CD8-positive, alpha-beta memory T cell (primary cell): ENCODE measurements around the gene TRPM6. TPM values are rescaled to one million over a fixed set of nuclear protein-coding genes. Genes with fewer than 3 reads are reported as not detected.
A peak's percentile ranks its signal among the peaks of the same experiment; 100 is the strongest.

Experiments used
- CTCF ChIA-PET: fragments of 350-600 bp; sonication (Branson Sonifier 250); formaldehyde crosslinking; loops from one replicate; lab custom pipeline; 2021; ENCODE audit warnings: antibody characterized with exemption; lab: Charles Lee
- POLR2A ChIA-PET: fragments of 350-600 bp; sonication (Branson Sonifier 250); formaldehyde crosslinking; loops from one replicate; lab custom pipeline; 2021; ENCODE audit warnings: antibody characterized with exemption; lab: Charles Lee
- DNase-seq, 5 donors: peaks; one replicate each; pipeline versions ENCODE4 v3.0.0 to v3.0.0-alpha.2; 2020 to 2022; ENCODE audit warnings: mixed read lengths in 1 of 5
- H3K27ac ChIP-seq: one replicate; pipeline ENCODE4 v1.7.0; 2013; ENCODE audit warnings: low read depth, mild to moderate bottlenecking, low read length, moderate library complexity
- H3K27me3 ChIP-seq: 2 replicates; pipeline ENCODE4 v1.7.0; 2013; ENCODE audit warnings: low read length, mild to moderate bottlenecking; ENCODE audit not compliant: insufficient read depth, poor library complexity, severe bottlenecking
- H3K36me3 ChIP-seq: 2 replicates; pipeline ENCODE4 v1.7.0; 2013; ENCODE audit warnings: mild to moderate bottlenecking, low read length, moderate library complexity; ENCODE audit not compliant: insufficient read depth
- H3K4me1 ChIP-seq: 2 replicates; pipeline ENCODE4 v1.7.0; 2013; ENCODE audit warnings: mild to moderate bottlenecking, low read length, moderate library complexity; ENCODE audit not compliant: insufficient read depth
- H3K4me3 ChIP-seq: 2 replicates; pipeline ENCODE4 v1.7.0; 2013; ENCODE audit warnings: mild to moderate bottlenecking, low read length
- H3K9me3 ChIP-seq: 2 replicates; pipeline ENCODE4 v1.7.0; 2013; ENCODE audit warnings: mild to moderate bottlenecking, low read length
- H3K27ac Mint-ChIP-seq, 8 donors: one replicate each; pipeline ENCODE4 v1.8.0; 2020 to 2021; ENCODE audit warnings: mixed read lengths in 8 of 8, mild to moderate bottlenecking in 6 of 8, inconsistent platforms in 3 of 8, moderate library complexity in 3 of 8
- H3K27me3 Mint-ChIP-seq, 2 donors: one replicate each; pipeline ENCODE4 v1.8.0; 2020 to 2021; ENCODE audit warnings: mixed read lengths in 2 of 2, mild to moderate bottlenecking in 1 of 2, moderate library complexity in 1 of 2
- H3K36me3 Mint-ChIP-seq, 3 donors: one replicate each; pipeline ENCODE4 v1.8.0; 2020 to 2021; ENCODE audit warnings: mixed read lengths in 3 of 3, inconsistent platforms in 1 of 3, mild to moderate bottlenecking in 1 of 3
- H3K4me1 Mint-ChIP-seq, 3 donors: one replicate each; pipeline ENCODE4 v1.8.0; 2020 to 2021; ENCODE audit warnings: mixed read lengths in 3 of 3, inconsistent platforms in 1 of 3, mild to moderate bottlenecking in 1 of 3
- H3K4me3 Mint-ChIP-seq, 7 donors: one replicate each; pipeline ENCODE4 v1.8.0; 2020 to 2021; ENCODE audit warnings: mixed read lengths in 7 of 7, mild to moderate bottlenecking in 6 of 7, moderate library complexity in 4 of 7, inconsistent platforms in 2 of 7
- H3K9me3 Mint-ChIP-seq, 5 donors: one replicate each; pipeline ENCODE4 v1.8.0; 2020 to 2022; ENCODE audit warnings: mixed read lengths in 5 of 5, mild to moderate bottlenecking in 3 of 5, moderate library complexity in 2 of 5, inconsistent platforms in 1 of 5
- polyA plus RNA-seq: library from polyadenylated mRNA; unstranded; fragments of 300-500 nt; fragmentation: Illumina TruSeq; gene quantifications from one replicate; pipeline ENCODE4 v1.2.3, GENCODE V29; 2021
- total RNA-seq, 2 experiments: library from RNA; stranded (reverse); gene quantifications; one replicate each; pipeline ENCODE4 v1.2.3, GENCODE V29; 2021

The TRPM6 gene
- total and polyA plus RNA-seq, 3 experiments from 2014 or later, result not detected

DNA sequence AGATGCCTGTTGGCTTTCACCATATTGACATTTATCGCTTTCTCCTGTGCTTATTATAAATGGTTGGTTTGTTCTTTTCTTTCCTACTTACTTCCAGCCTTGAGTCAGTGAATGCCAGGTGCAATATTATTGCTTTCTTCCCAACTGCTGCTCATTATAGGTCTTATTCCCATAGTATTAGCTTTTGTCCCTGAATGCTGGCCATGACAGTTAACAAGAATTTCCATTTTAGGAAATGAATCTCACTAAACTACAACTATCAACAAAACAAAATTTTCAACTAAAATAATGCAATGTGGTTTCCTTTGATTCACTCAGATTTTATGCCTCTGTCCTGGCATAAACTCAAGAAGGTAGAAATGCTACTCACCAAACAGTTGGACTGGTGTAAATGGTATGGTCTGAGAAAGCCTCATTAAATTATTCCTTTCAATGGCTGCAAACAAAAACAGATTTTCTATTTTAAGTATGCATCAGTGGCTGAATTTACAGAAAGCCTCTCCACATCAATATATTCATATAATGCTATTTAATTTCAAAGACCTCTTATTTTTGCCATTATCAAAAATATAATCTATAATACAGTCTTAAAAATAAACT lies 145.4 kb downstream of the TRPM6 start:
- H3K9me3 Mint-ChIP-seq, result peaks cover 0 to 2% (median 0%) of the 10 kb centered on the region in 5 donors
- no peaks in the 10 kb centered on the region for H3K36me3 ChIP-seq
- H3K27me3 ChIP-seq, result no peaks in the 10 kb centered on the region
- peaks cover 3 to 4% (median 4%) of the 10 kb centered on the region in 3 donors for H3K4me1 Mint-ChIP-seq
- H3K36me3 Mint-ChIP-seq, result no peaks in the 10 kb centered on the region
- H3K4me3 Mint-ChIP-seq, result no peak overlapping the region
- H3K27ac Mint-ChIP-seq, result no peak overlapping the region
- H3K4me1 ChIP-seq, result no peaks in the 10 kb centered on the region
- no peak overlapping the region for H3K27ac ChIP-seq
- ChIA-PET CTCF (interaction anchor here (1.0 to 1.2 kb wide), 2 partner anchors 12 to 30 kb away, joined by 3 to 4 read pairs; no protein-coding TSS in a partner anchor), POLR2A (no interaction called here)
- H3K27me3 Mint-ChIP-seq, result peaks cover 11 to 48% of the 10 kb centered on the region in 2 donors
- no peaks in the 10 kb centered on the region for H3K9me3 ChIP-seq
- DNase-seq, result no peak
- no peak overlapping the region for H3K4me3 ChIP-seq

DNA sequence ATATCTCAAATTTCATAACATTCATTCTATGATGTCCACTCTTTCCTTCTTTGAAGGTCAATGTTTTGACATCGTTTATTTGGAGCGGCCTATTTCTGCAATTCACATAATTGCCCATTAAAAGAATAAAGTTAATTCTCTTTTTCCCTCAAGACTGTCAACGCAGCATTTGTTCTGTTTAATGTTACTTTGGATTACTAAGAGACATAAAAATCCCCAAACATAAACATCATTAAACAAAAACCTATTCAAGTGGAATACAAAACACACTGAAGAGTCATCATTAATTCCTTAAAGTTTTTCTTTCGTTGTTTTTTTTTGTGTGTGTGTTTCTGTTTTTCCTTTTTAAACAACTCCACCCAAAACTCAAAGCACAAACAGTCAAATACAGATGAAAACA lies 151.1 kb downstream of the TRPM6 start:
- Histone ChIP-seq H3K27ac (no peak overlapping the region), H3K4me3 (no peak overlapping the region), H3K36me3 (no peaks in the 10 kb centered on the region), H3K4me1 (no peaks in the 10 kb centered on the region), H3K27me3 (no peaks in the 10 kb centered on the region), H3K9me3 (no peaks in the 10 kb centered on the region)
- H3K4me3 Mint-ChIP-seq, result no peak overlapping the region
- CTCF ChIA-PET, result interaction anchor here (1.5 kb wide), 1 partner anchor 9 kb away, joined by 3 read pairs; no protein-coding TSS in a partner anchor
- H3K27ac Mint-ChIP-seq, result no peak overlapping the region
- DNase-seq, result no peak
- POLR2A ChIA-PET, result no interaction called here
- peaks cover 0 to 7% (median 3%) of the 10 kb centered on the region in 3 donors for H3K4me1 Mint-ChIP-seq
- H3K27me3 Mint-ChIP-seq, result peaks cover 2 to 10% of the 10 kb centered on the region in 2 donors
- H3K36me3 Mint-ChIP-seq, result no peaks in the 10 kb centered on the region
- no peaks in the 10 kb centered on the region for H3K9me3 Mint-ChIP-seq

DNA sequence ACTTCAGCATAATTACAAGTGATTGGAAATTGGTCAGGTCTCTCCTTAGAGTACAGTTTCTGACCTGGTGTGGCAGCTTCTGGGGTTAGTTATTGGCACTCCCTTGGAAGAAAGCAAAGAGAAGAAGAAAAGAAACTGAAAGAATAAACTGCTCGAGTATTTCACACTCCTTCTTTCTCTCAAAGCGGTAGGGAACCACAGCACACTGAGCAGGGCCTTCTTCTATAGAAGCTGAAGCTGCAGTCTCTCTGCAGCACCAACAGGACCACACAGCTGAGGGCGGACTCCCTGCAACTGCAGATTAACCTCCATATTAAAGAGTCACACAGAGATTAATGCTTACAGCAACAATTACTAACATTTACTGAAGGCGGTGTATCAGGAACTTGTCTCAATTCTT lies 152.0 kb downstream of the TRPM6 start:
- ChIA-PET CTCF (no interaction called here), POLR2A (no interaction called here)
- Histone ChIP-seq H3K4me3 (no peak overlapping the region), H3K27ac (no peak overlapping the region), H3K27me3 (no peaks in the 10 kb centered on the region), H3K9me3 (no peaks in the 10 kb centered on the region), H3K4me1 (no peaks in the 10 kb centered on the region), H3K36me3 (no peaks in the 10 kb centered on the region)
- H3K4me3 Mint-ChIP-seq, result peak overlapping the region in 1 of 7 donors; percentile 12
- H3K27ac Mint-ChIP-seq, result peak overlapping the region in 1 of 8 donors; percentile 22
- H3K27me3 Mint-ChIP-seq, result peaks cover 2 to 3% of the 10 kb centered on the region in 2 donors
- H3K36me3 Mint-ChIP-seq, result no peaks in the 10 kb centered on the region
- H3K9me3 Mint-ChIP-seq, result no peaks in the 10 kb centered on the region
- no peak for DNase-seq
- H3K4me1 Mint-ChIP-seq, result peaks cover 0 to 7% (median 3%) of the 10 kb centered on the region in 3 donors

DNA sequence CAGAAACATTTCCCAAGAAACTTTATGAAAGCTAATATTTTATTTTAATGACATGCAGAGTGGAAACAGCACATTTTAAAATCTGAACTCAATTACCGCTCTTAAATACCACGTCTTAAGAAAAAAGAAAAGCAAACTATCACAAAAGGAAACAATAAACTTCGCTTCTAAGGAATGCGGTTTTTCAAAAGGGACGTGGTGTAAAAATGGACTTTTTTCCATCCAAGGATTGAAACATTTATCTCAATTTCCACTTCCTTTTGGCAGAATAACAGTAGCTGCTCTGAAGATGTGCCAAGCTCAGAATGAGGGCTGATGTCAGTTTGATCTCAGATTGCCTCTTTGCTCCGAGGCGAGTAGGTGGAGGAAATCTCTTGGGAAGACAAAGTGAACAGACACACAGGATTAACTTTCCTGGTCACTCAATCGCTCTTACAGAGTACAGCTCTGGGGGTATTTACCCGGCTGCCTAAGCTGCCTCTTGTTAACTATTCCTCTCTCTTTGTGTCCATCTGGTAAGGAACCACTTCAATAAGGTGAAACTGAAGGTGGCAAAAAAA lies 158.5 kb downstream of the TRPM6 start:
- no peaks in the 10 kb centered on the region for H3K9me3 ChIP-seq
- no peak for DNase-seq
- Mint-ChIP-seq H3K36me3 (no peaks in the 10 kb centered on the region), H3K27me3 (peaks cover 3 to 10% of the 10 kb centered on the region in 2 donors), H3K4me3 (no peak overlapping the region), H3K27ac (no peak overlapping the region), H3K4me1 (no peaks in the 10 kb centered on the region), H3K9me3 (no peaks in the 10 kb centered on the region)
- no peaks in the 10 kb centered on the region for H3K36me3 ChIP-seq
- no peak overlapping the region for H3K27ac ChIP-seq
- H3K27me3 ChIP-seq, result no peaks in the 10 kb centered on the region
- CTCF ChIA-PET, result no interaction called here
- POLR2A ChIA-PET, result no interaction called here
- no peak overlapping the region for H3K4me3 ChIP-seq
- no peaks in the 10 kb centered on the region for H3K4me1 ChIP-seq

DNA sequence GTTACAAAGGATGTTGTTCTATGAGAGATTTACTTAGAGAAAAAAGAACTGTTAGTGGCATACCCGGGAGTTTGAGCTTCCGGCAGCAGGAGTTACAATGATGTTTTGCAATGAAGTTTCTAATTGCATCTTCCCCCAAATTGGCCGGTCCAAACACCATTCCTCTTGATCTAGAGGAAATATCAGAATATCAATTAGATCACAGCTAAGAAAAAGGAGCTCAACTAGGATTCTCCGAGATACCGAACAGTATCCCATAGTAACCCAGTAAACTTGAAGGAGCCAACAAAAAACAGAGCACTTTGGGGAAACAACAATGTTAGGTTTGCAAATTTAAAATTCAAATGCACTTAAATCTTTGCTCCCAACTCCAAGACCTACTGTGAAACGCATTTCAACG lies 159.5 kb downstream of the TRPM6 start:
- CTCF ChIA-PET, result interaction anchor here (1.3 kb wide), 1 partner anchor 9 kb away, joined by 3 read pairs; no protein-coding TSS in a partner anchor
- Mint-ChIP-seq H3K4me1 (no peaks in the 10 kb centered on the region), H3K27ac (no peak overlapping the region), H3K4me3 (no peak overlapping the region), H3K36me3 (no peaks in the 10 kb centered on the region), H3K9me3 (no peaks in the 10 kb centered on the region), H3K27me3 (peaks cover 3 to 13% of the 10 kb centered on the region in 2 donors)
- Histone ChIP-seq H3K27me3 (no peaks in the 10 kb centered on the region), H3K9me3 (no peaks in the 10 kb centered on the region), H3K4me1 (no peaks in the 10 kb centered on the region), H3K27ac (no peak overlapping the region), H3K36me3 (no peaks in the 10 kb centered on the region), H3K4me3 (no peak overlapping the region)
- no peak for DNase-seq
- POLR2A ChIA-PET, result no interaction called here

DNA sequence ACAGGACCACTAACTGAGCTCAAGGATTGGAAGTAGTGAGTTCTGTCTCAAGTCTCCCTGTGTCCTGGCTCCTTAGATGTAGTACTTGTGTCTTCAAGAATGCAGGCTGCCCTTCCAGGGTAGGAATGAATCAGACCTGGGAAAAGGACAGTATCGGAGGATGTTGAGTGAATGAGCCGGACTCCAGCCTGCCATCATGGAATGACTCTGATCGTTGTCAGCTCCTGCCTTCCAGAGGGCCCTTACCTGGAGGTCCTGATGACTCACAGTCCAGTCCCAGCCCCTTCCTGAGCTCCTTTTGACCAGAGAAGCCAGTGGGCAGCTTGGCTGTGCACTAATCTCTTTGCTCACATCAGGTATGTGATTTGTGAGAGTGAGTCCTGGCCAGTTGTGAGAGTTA lies 161.1 kb downstream of the TRPM6 start:
- H3K27ac Mint-ChIP-seq, result no peak overlapping the region
- H3K4me3 Mint-ChIP-seq, result no peak overlapping the region
- H3K36me3 Mint-ChIP-seq, result no peaks in the 10 kb centered on the region
- no peak overlapping the region for H3K27ac ChIP-seq
- ChIA-PET POLR2A (no interaction called here), CTCF (interaction anchor here (1.3 kb wide), 1 partner anchor 17 kb away, joined by 4 read pairs; no protein-coding TSS in a partner anchor)
- DNase-seq, result no peak
- H3K27me3 Mint-ChIP-seq, result peaks cover 5 to 14% of the 10 kb centered on the region in 2 donors
- no peaks in the 10 kb centered on the region for H3K36me3 ChIP-seq
- no peaks in the 10 kb centered on the region for H3K4me1 ChIP-seq
- no peak overlapping the region for H3K4me3 ChIP-seq
- no peaks in the 10 kb centered on the region for H3K9me3 Mint-ChIP-seq
- no peaks in the 10 kb centered on the region for H3K9me3 ChIP-seq
- H3K4me1 Mint-ChIP-seq, result no peaks in the 10 kb centered on the region
- no peaks in the 10 kb centered on the region for H3K27me3 ChIP-seq

DNA sequence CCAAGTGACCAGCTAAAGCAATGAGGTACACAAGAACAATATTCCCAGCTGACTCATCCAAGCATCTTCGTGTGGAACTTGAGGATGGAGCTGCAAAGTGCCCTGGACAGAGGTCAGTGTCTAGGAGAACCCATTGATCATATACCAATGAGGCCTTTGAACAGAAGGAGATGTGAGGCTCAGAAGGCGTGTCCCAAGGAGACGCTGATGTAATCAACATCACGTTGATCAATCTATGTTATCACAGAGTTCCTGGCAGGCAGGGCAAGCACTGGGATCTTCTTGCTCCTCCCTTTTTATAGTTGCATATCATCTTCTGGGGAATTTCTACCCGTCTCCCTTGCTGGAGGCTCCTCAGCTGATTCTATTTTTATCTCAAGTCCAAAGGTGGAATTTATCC lies 163.4 kb downstream of the TRPM6 start:
- Mint-ChIP-seq H3K4me3 (no peak overlapping the region), H3K9me3 (no peaks in the 10 kb centered on the region), H3K27me3 (peaks cover 5 to 24% of the 10 kb centered on the region in 2 donors), H3K27ac (no peak overlapping the region), H3K36me3 (no peaks in the 10 kb centered on the region), H3K4me1 (no peaks in the 10 kb centered on the region)
- H3K27me3 ChIP-seq, result no peaks in the 10 kb centered on the region
- H3K4me3 ChIP-seq, result no peak overlapping the region
- DNase-seq, result no peak
- no peaks in the 10 kb centered on the region for H3K4me1 ChIP-seq
- no peaks in the 10 kb centered on the region for H3K9me3 ChIP-seq
- POLR2A ChIA-PET, result no interaction called here
- CTCF ChIA-PET, result no interaction called here
- no peaks in the 10 kb centered on the region for H3K36me3 ChIP-seq
- H3K27ac ChIP-seq, result no peak overlapping the region

DNA sequence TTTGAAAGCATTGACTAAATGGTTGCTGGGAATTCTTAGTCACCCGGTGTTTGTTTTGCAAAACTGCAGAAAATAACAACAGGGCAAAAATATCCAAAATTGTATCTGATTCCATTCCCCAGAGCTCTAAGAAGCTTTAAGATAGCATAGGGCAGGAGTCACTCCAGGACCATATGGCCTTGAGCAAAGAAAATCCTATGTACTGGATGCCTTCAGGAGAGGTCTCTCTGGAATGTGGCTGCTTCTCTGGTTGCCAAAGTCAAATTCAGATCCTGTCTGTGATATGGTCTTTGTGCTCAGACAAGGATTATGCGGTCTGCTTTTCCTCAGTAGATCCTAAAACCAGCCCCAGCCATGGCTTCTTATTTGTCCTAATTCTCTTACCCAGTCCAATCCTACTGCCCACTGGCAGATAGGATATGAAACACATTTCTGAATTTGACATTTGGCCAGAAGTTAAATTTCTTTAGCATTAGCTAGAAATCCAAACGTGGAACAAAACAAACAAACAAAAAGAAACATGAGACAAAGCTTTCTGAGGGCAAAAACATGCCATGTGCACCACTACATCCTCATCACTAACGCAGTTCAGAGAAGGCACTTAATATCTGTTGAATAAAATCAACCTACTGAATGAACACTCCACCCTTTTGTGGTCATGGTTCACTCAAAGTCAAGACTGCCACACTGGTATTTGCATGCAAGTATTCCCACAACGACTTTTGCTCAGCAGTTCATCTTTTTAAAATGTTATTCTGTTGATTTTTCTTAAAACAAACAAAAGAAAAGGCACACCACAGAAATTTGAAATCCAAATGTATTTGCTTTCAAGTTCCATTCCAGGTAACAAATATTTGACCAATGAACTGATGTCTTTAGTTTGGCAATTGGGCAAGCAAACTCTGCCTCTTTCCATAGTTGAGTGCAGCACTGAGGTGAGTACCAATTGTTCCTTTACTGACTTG lies 165.7 kb downstream of the TRPM6 start:
- Mint-ChIP-seq H3K27me3 (peaks cover 5 to 27% of the 10 kb centered on the region in 2 donors), H3K9me3 (no peaks in the 10 kb centered on the region), H3K27ac (no peak overlapping the region), H3K36me3 (no peaks in the 10 kb centered on the region), H3K4me3 (no peak overlapping the region), H3K4me1 (no peaks in the 10 kb centered on the region)
- no peaks in the 10 kb centered on the region for H3K27me3 ChIP-seq
- H3K9me3 ChIP-seq, result no peaks in the 10 kb centered on the region
- no peak overlapping the region for H3K27ac ChIP-seq
- POLR2A ChIA-PET, result no interaction called here
- DNase-seq, result no peak
- no peak overlapping the region for H3K4me3 ChIP-seq
- H3K36me3 ChIP-seq, result no peaks in the 10 kb centered on the region
- no peaks in the 10 kb centered on the region for H3K4me1 ChIP-seq
- CTCF ChIA-PET, result no interaction called here
